Prostate gland (tissue), 2 donors: ENCODE results near the gene OR10AG1. TPM values are rescaled to one million over a fixed set of nuclear protein-coding genes. Genes with fewer than 3 reads are reported as not detected.

Experiments used
- DNase-seq: peaks from one replicate; pipeline ENCODE4 v3.0.0-alpha.2; 2019; ENCODE audit warnings: low spot score
- H3K27ac ChIP-seq, 2 donors: fragments of 200-600 bp; sonication (generic); 2 replicates each; pipeline ENCODE4 v1.5.1; 2017 to 2019
- H3K27me3 ChIP-seq: fragments of 200-600 bp; sonication (generic); replicated peaks from 2 replicates; pipeline ENCODE4 v1.5.1; 2019; ENCODE audit not compliant: insufficient read depth
- H3K36me3 ChIP-seq, 2 donors: fragments of 200-600 bp; sonication (generic); 1 replicate in 1 of 2; 2 replicates in 1 of 2; pipeline versions ENCODE4 v1.5.1 to v1.8.1; 2017 to 2019
- H3K4me1 ChIP-seq: fragments of 200-600 bp; sonication (generic); replicated peaks from 2 replicates; pipeline ENCODE4 v1.5.1; 2019
- H3K4me3 ChIP-seq, 2 donors: fragments of 200-600 bp; sonication (generic); 2 replicates each; pipeline ENCODE4 v1.5.1; 2017 to 2019
- H3K9me3 ChIP-seq: fragments of 200-600 bp; sonication (generic); 2 replicates; pipeline ENCODE4 v1.5.1; 2017
- CTCF ChIP-seq, 4 experiments: fragments of 200-600 bp in 2 of 4; fragments of 450-650 bp in 2 of 4; sonication (generic) in 2 of 4; IDR thresholded peaks; 1 replicate in 3 of 4; 2 replicates in 1 of 4; pipeline ENCODE4 v1.5.1; 2016 to 2019; ENCODE audit warnings: antibody characterized with exemption in 4 of 4, mild to moderate bottlenecking in 2 of 4, moderate library complexity in 2 of 4
- POLR2A ChIP-seq: fragments of 450-650 bp; IDR thresholded peaks from one replicate; pipeline ENCODE4 v1.6.1; 2016; ENCODE audit warnings: antibody characterized with exemption, mild to moderate bottlenecking
- POLR2AphosphoS5 ChIP-seq: sonication (generic); formaldehyde crosslinking; IDR thresholded peaks from one replicate; pipeline ENCODE4 v1.6.1; 2017; ENCODE audit warnings: antibody characterized with exemption
- WGBS: methylation state at CpG from one replicate; pipeline ENCODE4 v1.1.5; 2018; 5-methylcytosine and 5-hydroxymethylcytosine counted together
- intact Hi-C: fragments of 100-400 bp; cut with DNase I; formaldehyde crosslinking; loops from one replicate; pipeline ENCODE4 v1.14.2; 2022
- total RNA-seq, 2 donors: library from RNA; depleted of rRNA; stranded (reverse); fragments of >200 nt; gene quantifications; one replicate each; pipeline ENCODE4 v1.1.0, GENCODE V29; 2016

OR10AG1 gene
- total RNA-seq, 2 donors from 2014 or later = not detected

- H3K4me3 ChIP-seq = no peak within 1 kb of the TSS
- no peak for DNase-seq
- WGBS = 63% methylated on average over 2 of the region's 2 CpGs
- H3K27ac ChIP-seq = no peak within 1 kb of the TSS
- intact Hi-C loops = no loop called here
- no peaks in the 10 kb centered on the region for H3K4me1 ChIP-seq
- no peaks in the 10 kb centered on the region for H3K9me3 ChIP-seq
- no peaks in the 10 kb centered on the region for H3K36me3 ChIP-seq
- TF ChIP-seq POLR2A (no peak), CTCF (IDR thresholded peaks at IDR 0.05) (no peak), POLR2AphosphoS5 (no peak)
- H3K27me3 ChIP-seq = no peaks in the 10 kb centered on the region
Observed at GRCh38 chr11:55936300-55936699, 33.4 kb downstream of the OR10AG1 start, which contains the start of gene OR5I1. OR5I1 (minus strand) TSS chr11:55936400; CDS start chr11:55936400, 0 bp downstream.

- H3K9me3 ChIP-seq = no peaks in the 10 kb centered on the region
- DNase-seq = no peak
- TF ChIP-seq POLR2AphosphoS5 (no peak), POLR2A (no peak), CTCF (IDR thresholded peaks at IDR 0.05) (no peak)
- intact Hi-C loops = no loop called here
- H3K4me1 ChIP-seq = no peaks in the 10 kb centered on the region
- no peaks in the 10 kb centered on the region for H3K27me3 ChIP-seq
- no peak overlapping the region for H3K4me3 ChIP-seq
- 86% methylated on average over 5 of the region's 5 CpGs for WGBS
- H3K36me3 ChIP-seq = no peaks in the 10 kb centered on the region
- no peak overlapping the region for H3K27ac ChIP-seq
Observed at GRCh38 chr11:55920537-55920936, 49.2 kb downstream of the OR10AG1 start.

Other genes starting within 250 kb of the OR10AG1 start
- not detected for gene OR5D13, start 196.5 kb downstream of the OR10AG1 start, total RNA-seq
- not detected for gene OR5D14, start 174.4 kb downstream of the OR10AG1 start, total RNA-seq
- not detected for gene OR5L1, start 158.6 kb downstream of the OR10AG1 start, total RNA-seq
- not detected for gene OR5D18, start 150.3 kb downstream of the OR10AG1 start, total RNA-seq
- not detected for gene OR5L2, start 142.7 kb downstream of the OR10AG1 start, total RNA-seq
- gene OR5D16, start 131.2 kb downstream of the OR10AG1 start, total RNA-seq = not detected
- not detected for gene TRIM51, start 86.6 kb downstream of the OR10AG1 start, total RNA-seq
- gene OR5W2, start 55.4 kb downstream of the OR10AG1 start, total RNA-seq = not detected
- gene OR5I1, start 33.5 kb downstream of the OR10AG1 start, total RNA-seq = not detected
- gene OR5F1, start 24.7 kb upstream of the OR10AG1 start, total RNA-seq = not detected
- not detected for gene OR5AS1, start 57.7 kb upstream of the OR10AG1 start, total RNA-seq
- gene OR8I2, start 123.4 kb upstream of the OR10AG1 start, total RNA-seq = not detected
- gene OR8H2, start 133.7 kb upstream of the OR10AG1 start, total RNA-seq = under 1 TPM in 1 of 2 donors, not detected in 1; 0.57 TPM
- not detected for gene OR8H3, start 152.4 kb upstream of the OR10AG1 start, total RNA-seq
- gene OR8J3, start 170.3 kb upstream of the OR10AG1 start, total RNA-seq = not detected
- gene OR8K5, start 190.4 kb upstream of the OR10AG1 start, total RNA-seq = not detected
- not detected for gene OR5J2, start 206.7 kb upstream of the OR10AG1 start, total RNA-seq